ENCODE data around the gene PMEL.
"Not testable (repeated sequence)": the region's sequence is repeated elsewhere in the genome, so short reads cannot be mapped to it uniquely, and the experiment has no call there.

The PMEL gene

GRCh38 chr12:55919032-55919431 lies 46.8 kb downstream of the PMEL start:
- not testable (repeated sequence) for DNase-seq

GRCh38 chr12:55915482-55915859 lies 50.4 kb downstream of the PMEL start:
- no peak for DNase-seq

GRCh38 chr12:55912908-55913307 lies 52.9 kb downstream of the PMEL start:
- no peak for DNase-seq

GRCh38 chr12:55909513-55909884 lies 56.3 kb downstream of the PMEL start:
- no peak for DNase-seq

DNA sequence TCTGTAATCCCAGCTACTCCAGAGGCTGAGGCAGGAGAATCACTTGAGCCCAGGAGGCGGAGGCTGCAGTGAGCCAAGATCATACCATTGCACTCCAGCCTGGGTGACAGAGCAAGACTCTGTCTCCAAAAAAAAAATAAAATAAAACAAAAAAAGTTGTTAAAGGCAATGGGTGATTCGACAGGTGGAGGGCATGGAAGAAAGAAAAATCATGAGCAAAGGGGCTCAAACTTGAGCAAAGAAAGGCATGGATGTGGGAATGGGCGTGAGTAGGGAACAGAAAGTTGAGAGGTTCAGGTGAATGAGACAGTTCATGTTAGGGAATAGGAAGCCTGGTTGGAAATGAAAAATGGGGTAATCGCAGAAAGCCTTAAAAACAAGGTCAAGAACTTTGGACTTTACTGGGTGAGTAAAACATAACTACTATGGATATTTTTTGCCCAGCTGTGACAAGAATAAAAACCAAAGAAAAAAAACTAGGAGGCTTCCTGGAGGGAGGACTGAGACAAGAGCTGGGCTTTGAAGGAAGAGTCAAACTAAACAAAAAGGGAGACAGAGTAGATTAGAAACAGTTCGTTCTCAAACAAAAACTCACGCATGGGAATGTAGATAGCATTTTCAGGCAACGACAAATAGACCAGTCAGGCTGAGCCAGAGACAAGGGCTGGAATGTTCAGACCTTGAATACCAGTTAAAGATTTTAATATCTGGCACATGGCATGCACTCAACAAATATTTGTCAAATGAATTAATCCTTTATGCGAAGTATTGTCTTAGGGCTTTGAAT lies 56.9 kb downstream of the PMEL start:
- DNase-seq = no peak

- DNase-seq = no peak
Measured at GRCh38 chr12:55906056-55906455, 59.8 kb downstream of the PMEL start.

Measured in NCI-H345 (cell line).